Dendritic cell treated with granulocyte-macrophage colony-stimulating factor and Interleukin-4, amounts not matched to agents 40 ng/mL and 50 ng/mL, for 4 days (primary cell): ENCODE measurements around the gene TCERG1L.

Experiments
- H3K27ac Mint-ChIP-seq: one replicate; pipeline ENCODE4 v1.8.0; 2022; ENCODE audit warnings: mild to moderate bottlenecking, mixed read lengths
- H3K27me3 Mint-ChIP-seq: one replicate; pipeline ENCODE4 v1.8.0; 2022; ENCODE audit warnings: mild to moderate bottlenecking, mixed read lengths
- H3K36me3 Mint-ChIP-seq: one replicate; pipeline ENCODE4 v1.8.0; 2022; ENCODE audit warnings: low read depth, mixed read lengths
- H3K4me1 Mint-ChIP-seq: one replicate; pipeline ENCODE4 v1.8.0; 2022; ENCODE audit warnings: low read depth, mixed read lengths
- H3K4me3 Mint-ChIP-seq: one replicate; pipeline ENCODE4 v1.8.0; 2022; ENCODE audit warnings: mild to moderate bottlenecking, moderate library complexity, mixed read lengths
- H3K9me3 Mint-ChIP-seq: one replicate; pipeline ENCODE4 v1.8.0; 2022; ENCODE audit warnings: mixed read lengths
- intact Hi-C: fragments of 100-400 bp; cut with micrococcal nuclease; formaldehyde crosslinking; loops from one replicate; pipeline ENCODE4 v1.15.0; 2022

Gene TCERG1L

GRCh38 chr10:131175891-131176290 lies 135.6 kb downstream of the TCERG1L start:
- Mint-ChIP-seq H3K4me3 (no peak overlapping the region), H3K4me1 (no peaks in the 10 kb centered on the region), H3K27ac (no peak overlapping the region), H3K27me3 (no peaks in the 10 kb centered on the region), H3K9me3 (no peaks in the 10 kb centered on the region), H3K36me3 (no peaks in the 10 kb centered on the region)
- intact Hi-C loops, result no loop called here

- Mint-ChIP-seq H3K4me1 (no peaks in the 10 kb centered on the region), H3K27ac (no peak overlapping the region), H3K9me3 (no peaks in the 10 kb centered on the region), H3K27me3 (no peaks in the 10 kb centered on the region), H3K4me3 (no peak overlapping the region), H3K36me3 (no peaks in the 10 kb centered on the region)
- intact Hi-C loops, result no loop called here
These were observed 136.6 kb downstream of the TCERG1L start for GRCh38 chr10:131174651-131175540.

- intact Hi-C loops, result no loop called here
- no peaks in the 10 kb centered on the region for H3K27me3 Mint-ChIP-seq
- H3K36me3 Mint-ChIP-seq, result no peaks in the 10 kb centered on the region
- no peaks in the 10 kb centered on the region for H3K4me1 Mint-ChIP-seq
- no peak overlapping the region for H3K27ac Mint-ChIP-seq
- no peak overlapping the region for H3K4me3 Mint-ChIP-seq
- no peaks in the 10 kb centered on the region for H3K9me3 Mint-ChIP-seq
These were observed 137.3 kb downstream of the TCERG1L start for GRCh38 chr10:131174211-131174565.

- Mint-ChIP-seq H3K4me1 (no peaks in the 10 kb centered on the region), H3K4me3 (no peak overlapping the region), H3K9me3 (no peaks in the 10 kb centered on the region), H3K36me3 (no peaks in the 10 kb centered on the region), H3K27ac (no peak overlapping the region), H3K27me3 (no peaks in the 10 kb centered on the region)
- intact Hi-C loops, result no loop called here
These were observed 137.9 kb downstream of the TCERG1L start for GRCh38 chr10:131173484-131174210.

- H3K9me3 Mint-ChIP-seq, result no peaks in the 10 kb centered on the region
- H3K4me3 Mint-ChIP-seq, result no peak overlapping the region
- H3K36me3 Mint-ChIP-seq, result no peaks in the 10 kb centered on the region
- intact Hi-C loops, result no loop called here
- H3K27me3 Mint-ChIP-seq, result no peaks in the 10 kb centered on the region
- H3K27ac Mint-ChIP-seq, result no peak overlapping the region
- H3K4me1 Mint-ChIP-seq, result no peaks in the 10 kb centered on the region
These were observed 139.1 kb downstream of the TCERG1L start for GRCh38 chr10:131172433-131172832.

GRCh38 chr10:131169146-131169545 lies 142.4 kb downstream of the TCERG1L start:
- H3K27me3 Mint-ChIP-seq, result no peaks in the 10 kb centered on the region
- no peaks in the 10 kb centered on the region for H3K9me3 Mint-ChIP-seq
- no peak overlapping the region for H3K27ac Mint-ChIP-seq
- no peaks in the 10 kb centered on the region for H3K4me1 Mint-ChIP-seq
- H3K4me3 Mint-ChIP-seq, result no peak overlapping the region
- no peaks in the 10 kb centered on the region for H3K36me3 Mint-ChIP-seq
- intact Hi-C loops, result no loop called here

GRCh38 chr10:131168238-131168875 lies 143.2 kb downstream of the TCERG1L start:
- intact Hi-C loops, result no loop called here
- Mint-ChIP-seq H3K27ac (no peak overlapping the region), H3K4me1 (no peaks in the 10 kb centered on the region), H3K27me3 (no peaks in the 10 kb centered on the region), H3K4me3 (no peak overlapping the region), H3K36me3 (no peaks in the 10 kb centered on the region), H3K9me3 (no peaks in the 10 kb centered on the region)

GRCh38 chr10:131167036-131167860 lies 144.3 kb downstream of the TCERG1L start:
- intact Hi-C loops, result no loop called here
- Mint-ChIP-seq H3K27ac (no peak overlapping the region), H3K9me3 (no peaks in the 10 kb centered on the region), H3K36me3 (no peaks in the 10 kb centered on the region), H3K27me3 (no peaks in the 10 kb centered on the region), H3K4me1 (no peaks in the 10 kb centered on the region), H3K4me3 (no peak overlapping the region)

GRCh38 chr10:131166486-131166885 lies 145.0 kb downstream of the TCERG1L start:
- Mint-ChIP-seq H3K4me3 (no peak overlapping the region), H3K9me3 (no peaks in the 10 kb centered on the region), H3K36me3 (no peaks in the 10 kb centered on the region)

GRCh38 chr10:131165092-131165491 lies 146.4 kb downstream of the TCERG1L start:
- H3K36me3 Mint-ChIP-seq, result no peaks in the 10 kb centered on the region
- no peak overlapping the region for H3K27ac Mint-ChIP-seq
- intact Hi-C loops, result no loop called here
- no peak overlapping the region for H3K4me3 Mint-ChIP-seq
- no peaks in the 10 kb centered on the region for H3K9me3 Mint-ChIP-seq
- no peaks in the 10 kb centered on the region for H3K4me1 Mint-ChIP-seq
- H3K27me3 Mint-ChIP-seq, result no peaks in the 10 kb centered on the region

More at GRCh38 chr10:131166486-131166885, 145.0 kb downstream of the TCERG1L start:
- Mint-ChIP-seq H3K27me3 (no peaks in the 10 kb centered on the region), H3K4me1 (no peaks in the 10 kb centered on the region), H3K27ac (no peak overlapping the region)
- intact Hi-C loops, result no loop called here

GRCh38 chr10:131162866-131163843 lies 148.4 kb downstream of the TCERG1L start:
- no peaks in the 10 kb centered on the region for H3K9me3 Mint-ChIP-seq
- no peak overlapping the region for H3K4me3 Mint-ChIP-seq
- H3K27ac Mint-ChIP-seq, result no peak overlapping the region
- no peaks in the 10 kb centered on the region for H3K27me3 Mint-ChIP-seq
- no peaks in the 10 kb centered on the region for H3K36me3 Mint-ChIP-seq
- H3K4me1 Mint-ChIP-seq, result no peaks in the 10 kb centered on the region
- intact Hi-C loops, result no loop called here

GRCh38 chr10:131162211-131162610 lies 149.3 kb downstream of the TCERG1L start:
- Mint-ChIP-seq H3K27ac (no peak overlapping the region), H3K9me3 (no peaks in the 10 kb centered on the region), H3K36me3 (no peaks in the 10 kb centered on the region), H3K27me3 (no peaks in the 10 kb centered on the region), H3K4me1 (no peaks in the 10 kb centered on the region), H3K4me3 (no peak overlapping the region)
- intact Hi-C loops, result no loop called here

GRCh38 chr10:131161087-131161486 lies 150.4 kb downstream of the TCERG1L start:
- H3K9me3 Mint-ChIP-seq, result no peaks in the 10 kb centered on the region
- H3K27me3 Mint-ChIP-seq, result no peaks in the 10 kb centered on the region
- intact Hi-C loops, result no loop called here
- H3K4me3 Mint-ChIP-seq, result no peak overlapping the region
- no peak overlapping the region for H3K27ac Mint-ChIP-seq
- H3K36me3 Mint-ChIP-seq, result no peaks in the 10 kb centered on the region
- no peaks in the 10 kb centered on the region for H3K4me1 Mint-ChIP-seq
